ENCODE results near the gene MED12L.
"Not testable (repeated sequence)": the region's sequence is repeated elsewhere in the genome, so short reads cannot be mapped to it uniquely, and the experiment has no call there.

DNA sequence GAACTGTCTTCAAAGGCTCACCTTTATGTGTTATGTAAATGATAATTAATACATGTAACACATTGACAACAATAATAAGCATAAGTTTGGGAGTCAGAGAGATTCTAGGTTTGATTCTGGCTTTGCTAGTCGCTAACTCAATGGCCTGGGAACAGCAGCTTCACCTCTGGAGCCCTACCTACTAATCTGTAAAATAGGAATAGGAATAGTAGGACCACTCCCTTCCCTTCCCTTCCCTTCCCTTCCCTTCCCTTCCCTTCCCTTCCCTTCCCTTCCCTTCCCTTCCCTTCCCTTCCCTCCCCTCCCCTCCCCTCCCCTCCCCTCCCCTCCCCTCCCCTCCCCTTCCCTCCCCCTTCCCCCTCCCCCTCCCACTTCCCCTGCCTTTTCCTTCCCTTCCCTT lies 4.4 kb upstream of the MED12L start:
- TF ChIP-seq EZH2 (IDR thresholded peaks at IDR 0.05; ENCODE audit: borderline replicate concordance); EZH2phosphoT487 (IDR thresholded peaks at IDR 0.05; ENCODE audit: low read depth, severe bottlenecking, unreplicated experiment): not testable (repeated sequence)
- TF ChIP-seq, protein P1, sequence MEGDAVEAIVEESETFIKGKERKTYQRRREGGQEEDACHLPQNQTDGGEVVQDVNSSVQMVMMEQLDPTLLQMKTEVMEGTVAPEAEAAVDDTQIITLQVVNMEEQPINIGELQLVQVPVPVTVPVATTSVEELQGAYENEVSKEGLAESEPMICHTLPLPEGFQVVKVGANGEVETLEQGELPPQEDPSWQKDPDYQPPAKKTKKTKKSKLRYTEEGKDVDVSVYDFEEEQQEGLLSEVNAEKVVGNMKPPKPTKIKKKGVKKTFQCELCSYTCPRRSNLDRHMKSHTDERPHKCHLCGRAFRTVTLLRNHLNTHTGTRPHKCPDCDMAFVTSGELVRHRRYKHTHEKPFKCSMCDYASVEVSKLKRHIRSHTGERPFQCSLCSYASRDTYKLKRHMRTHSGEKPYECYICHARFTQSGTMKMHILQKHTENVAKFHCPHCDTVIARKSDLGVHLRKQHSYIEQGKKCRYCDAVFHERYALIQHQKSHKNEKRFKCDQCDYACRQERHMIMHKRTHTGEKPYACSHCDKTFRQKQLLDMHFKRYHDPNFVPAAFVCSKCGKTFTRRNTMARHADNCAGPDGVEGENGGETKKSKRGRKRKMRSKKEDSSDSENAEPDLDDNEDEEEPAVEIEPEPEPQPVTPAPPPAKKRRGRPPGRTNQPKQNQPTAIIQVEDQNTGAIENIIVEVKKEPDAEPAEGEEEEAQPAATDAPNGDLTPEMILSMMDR (IDR thresholded peaks at IDR 0.05; ENCODE audit: poor library complexity): not testable (repeated sequence)
